OCI-M2 (cell line): ENCODE data around the gene REPS1.
"Not testable (repeated sequence)": the region's sequence is repeated elsewhere in the genome, so short reads cannot be mapped to it uniquely, and the experiment has no call there.

ENCODE experiments used
- DNase-seq: peaks from one replicate; lab custom pipeline; 2025; ENCODE audit not compliant: unreplicated experiment; lab: John Stamatoyannopoulos, UW

REPS1 gene, protein sequence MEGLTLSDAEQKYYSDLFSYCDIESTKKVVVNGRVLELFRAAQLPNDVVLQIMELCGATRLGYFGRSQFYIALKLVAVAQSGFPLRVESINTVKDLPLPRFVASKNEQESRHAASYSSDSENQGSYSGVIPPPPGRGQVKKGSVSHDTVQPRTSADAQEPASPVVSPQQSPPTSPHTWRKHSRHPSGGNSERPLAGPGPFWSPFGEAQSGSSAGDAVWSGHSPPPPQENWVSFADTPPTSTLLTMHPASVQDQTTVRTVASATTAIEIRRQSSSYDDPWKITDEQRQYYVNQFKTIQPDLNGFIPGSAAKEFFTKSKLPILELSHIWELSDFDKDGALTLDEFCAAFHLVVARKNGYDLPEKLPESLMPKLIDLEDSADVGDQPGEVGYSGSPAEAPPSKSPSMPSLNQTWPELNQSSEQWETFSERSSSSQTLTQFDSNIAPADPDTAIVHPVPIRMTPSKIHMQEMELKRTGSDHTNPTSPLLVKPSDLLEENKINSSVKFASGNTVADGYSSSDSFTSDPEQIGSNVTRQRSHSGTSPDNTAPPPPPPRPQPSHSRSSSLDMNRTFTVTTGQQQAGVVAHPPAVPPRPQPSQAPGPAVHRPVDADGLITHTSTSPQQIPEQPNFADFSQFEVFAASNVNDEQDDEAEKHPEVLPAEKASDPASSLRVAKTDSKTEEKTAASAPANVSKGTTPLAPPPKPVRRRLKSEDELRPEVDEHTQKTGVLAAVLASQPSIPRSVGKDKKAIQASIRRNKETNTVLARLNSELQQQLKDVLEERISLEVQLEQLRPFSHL

DNA sequence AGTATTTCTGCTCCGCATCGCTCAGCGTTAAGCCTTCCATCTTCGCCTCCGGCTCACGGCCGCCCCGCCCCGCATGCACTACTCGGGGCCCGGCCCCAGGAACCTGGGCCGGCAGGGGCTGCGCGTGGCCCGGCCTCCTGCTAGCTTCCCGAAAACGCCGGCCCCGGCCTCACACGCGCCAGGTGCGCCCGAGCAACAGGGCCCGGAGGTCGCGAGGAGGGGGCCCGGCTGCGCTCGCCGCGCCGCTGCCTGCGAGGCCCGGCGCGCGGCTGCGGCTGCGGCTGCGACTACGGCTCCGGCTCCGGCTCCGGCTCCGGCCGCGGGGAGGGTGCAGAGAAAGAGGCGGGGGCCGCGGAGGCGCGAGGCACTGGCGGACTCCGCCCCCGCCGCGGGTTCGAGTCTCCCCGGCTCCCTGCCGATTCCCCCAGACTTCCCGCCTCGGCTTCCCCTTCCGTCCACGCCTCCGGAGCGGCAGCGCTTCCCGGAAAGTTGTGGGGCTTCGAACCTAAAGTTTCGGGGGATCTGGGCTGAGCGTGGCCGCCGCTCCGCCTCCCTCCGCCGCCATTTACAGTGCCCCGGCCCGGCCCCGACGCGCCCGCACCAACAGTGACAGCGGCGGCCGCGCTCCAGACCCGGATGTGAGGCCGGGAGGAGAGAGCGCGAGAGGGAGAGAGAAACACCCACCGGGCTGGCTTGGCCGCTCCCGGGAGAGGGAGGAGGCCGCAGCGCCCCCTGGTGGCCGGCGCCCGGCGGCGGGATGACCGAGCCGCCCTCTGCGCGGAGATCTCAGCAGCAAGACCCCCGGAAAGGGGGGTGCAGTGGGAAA lies at the start of gene REPS1:
TSS of gene REPS1 (minus strand) at position 611 of the 826 bp plus-strand sequence. CDS start at position 40, 571 bp downstream.
- peak; percentile 26 for DNase-seq

DNA sequence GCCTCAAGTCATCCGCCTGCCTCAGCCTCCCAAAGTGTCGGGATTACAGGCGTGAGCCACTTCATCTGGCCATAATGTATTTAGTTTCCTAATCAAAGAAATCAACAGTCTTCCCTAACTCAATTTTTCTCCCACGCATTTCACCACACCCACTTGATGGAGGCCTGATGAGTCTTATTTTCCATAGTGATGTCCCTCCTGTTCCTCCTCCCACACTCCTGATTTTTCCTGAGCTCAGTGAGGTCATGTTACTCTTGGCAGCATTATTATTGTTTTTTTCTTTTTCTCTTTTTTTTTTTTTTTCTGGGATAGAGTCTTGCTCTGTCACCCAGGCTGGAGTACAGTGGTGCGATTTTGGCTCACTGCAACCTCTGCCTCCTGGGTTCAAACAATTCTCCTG lies 49.4 kb upstream of the REPS1 start:
- no peak for DNase-seq

DNA sequence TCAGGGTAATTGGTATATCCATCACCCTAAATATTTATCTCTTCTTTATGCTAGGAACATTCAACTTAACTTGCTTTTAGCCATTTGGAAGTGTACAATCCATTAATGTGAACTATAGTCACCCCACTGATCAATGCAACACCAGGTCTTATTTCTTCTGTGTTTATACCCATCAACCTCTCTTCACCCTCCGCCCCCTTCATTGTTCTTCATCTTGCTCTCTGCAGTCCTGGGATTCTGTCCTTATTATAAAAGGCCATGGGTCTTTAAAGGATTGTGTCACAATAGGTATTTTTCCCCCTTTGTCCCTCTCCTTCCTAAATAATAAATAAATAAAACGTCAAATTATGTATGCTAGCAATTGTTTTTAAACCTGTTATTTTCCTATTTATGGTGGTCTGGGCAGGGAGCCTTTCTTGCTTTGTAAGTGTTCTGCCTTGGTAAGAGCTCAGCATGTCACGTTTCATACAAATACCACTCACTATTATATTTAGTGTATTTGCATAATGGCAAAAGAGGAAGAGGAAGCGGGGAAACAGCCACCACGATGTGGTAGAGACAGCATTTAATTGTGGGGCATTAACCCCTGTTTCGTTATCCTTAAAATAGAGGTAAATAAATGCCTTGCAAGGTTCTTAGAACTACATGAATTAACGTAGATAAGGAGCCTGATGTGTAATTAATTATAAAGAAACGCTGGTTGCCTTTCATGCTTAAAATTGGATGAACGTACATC lies 42.3 kb upstream of the REPS1 start:
- DNase-seq = no peak

DNA sequence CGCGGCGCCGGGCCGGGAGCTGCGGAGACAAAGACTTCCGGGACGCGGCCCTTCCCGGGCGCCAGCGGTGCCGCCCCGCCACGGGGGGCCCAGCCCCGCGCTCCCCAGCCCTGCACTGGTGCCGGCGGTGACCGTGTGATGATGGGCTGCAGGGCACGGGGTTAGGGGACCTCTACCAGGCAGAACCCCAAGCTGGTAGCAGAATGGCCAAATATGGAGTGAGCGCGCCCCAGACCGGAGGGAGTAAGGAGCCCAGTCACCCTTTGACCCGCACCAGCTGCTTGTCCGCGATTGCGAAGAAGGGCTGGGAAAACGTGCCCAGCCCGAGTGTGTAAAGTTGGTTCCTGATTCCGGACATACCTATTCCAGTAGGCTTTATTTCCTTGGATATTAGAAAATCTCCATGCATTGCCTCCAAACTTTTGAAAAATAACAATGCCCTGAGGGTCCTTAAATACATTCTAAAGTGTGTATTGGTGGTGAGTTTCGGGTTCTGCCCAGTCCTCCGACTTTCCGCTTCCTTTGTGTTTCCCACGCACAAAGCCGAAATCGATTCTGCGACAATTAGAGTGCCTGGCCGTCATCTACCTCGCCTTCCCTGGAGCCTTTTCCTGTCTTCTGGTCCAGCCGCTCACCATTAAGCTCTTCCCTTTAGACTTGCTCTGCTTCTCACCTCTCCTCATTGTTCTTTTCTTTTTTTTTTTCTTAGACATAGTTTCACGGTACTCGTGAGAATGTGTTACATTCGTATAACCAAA lies 41.6 kb upstream of the REPS1 start:
- DNase-seq = no peak

DNA sequence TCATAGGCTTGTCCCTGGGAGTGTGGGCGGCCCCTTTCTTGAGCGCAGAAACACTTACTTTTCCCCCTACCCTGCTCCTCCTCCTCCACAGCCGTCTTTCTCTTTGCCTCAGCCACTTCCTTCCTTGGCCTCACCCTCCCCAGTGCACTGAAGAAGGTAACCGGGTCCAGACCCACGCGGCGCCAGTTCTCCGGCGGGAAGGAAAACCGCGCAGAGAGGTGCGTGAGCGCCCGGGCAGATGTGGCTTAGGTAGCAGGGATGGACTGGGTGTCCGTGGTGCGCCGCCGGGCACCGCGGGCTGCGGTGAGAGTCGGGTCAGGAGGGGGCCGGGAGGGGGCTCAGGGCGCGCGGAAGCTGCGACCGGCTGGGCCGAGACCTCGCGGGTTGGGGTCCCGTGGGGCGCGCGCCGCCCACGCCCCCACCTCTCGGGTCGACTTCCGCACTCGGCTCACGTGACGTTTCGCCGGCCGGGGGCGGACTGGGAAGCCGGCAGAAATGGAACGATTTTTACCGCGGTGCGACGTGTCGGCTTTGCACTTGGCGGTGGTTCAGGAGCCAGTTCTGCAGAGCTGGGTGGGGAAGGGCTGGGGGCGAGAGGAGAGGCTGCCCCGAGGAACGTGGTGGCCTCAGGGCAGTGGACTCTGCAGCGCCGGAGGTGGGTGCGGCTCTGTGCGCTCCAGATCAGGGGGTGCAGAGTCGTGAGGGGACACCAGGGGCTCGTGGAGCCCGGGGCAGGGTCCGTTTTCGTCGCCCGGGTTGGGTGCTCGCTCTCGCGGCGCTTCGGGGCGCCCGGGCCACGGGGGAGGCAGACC lies 40.8 kb upstream of the REPS1 start, which contains the start of gene ABRACL:
TSS of gene ABRACL (plus strand) at position 88 of the 812 bp plus-strand sequence. CDS start 5,416 bp downstream, outside the sequence.
- peak; percentile 68 for DNase-seq

DNA sequence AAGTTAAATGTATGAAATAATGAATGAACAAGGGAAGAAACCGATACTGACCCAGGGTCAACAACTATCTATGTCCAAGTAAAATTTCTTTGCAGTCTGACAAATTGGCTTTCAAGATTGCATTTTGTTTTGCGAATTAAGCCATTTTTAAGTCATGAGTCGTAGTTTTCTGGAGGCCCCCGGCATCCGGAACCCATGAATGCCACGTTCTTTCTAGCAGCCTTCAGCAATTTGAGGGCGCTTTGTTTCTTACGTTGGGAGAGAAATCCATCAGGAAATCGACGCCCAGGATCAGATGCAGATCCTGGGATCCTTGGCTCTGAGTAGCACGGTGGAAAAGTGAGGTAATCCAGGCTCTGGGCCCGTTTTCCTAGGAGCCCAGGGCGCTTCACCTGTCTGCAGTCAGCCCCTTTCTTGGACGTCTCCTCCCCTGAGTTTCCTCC lies 40.2 kb upstream of the REPS1 start:
- DNase-seq = no peak

DNA sequence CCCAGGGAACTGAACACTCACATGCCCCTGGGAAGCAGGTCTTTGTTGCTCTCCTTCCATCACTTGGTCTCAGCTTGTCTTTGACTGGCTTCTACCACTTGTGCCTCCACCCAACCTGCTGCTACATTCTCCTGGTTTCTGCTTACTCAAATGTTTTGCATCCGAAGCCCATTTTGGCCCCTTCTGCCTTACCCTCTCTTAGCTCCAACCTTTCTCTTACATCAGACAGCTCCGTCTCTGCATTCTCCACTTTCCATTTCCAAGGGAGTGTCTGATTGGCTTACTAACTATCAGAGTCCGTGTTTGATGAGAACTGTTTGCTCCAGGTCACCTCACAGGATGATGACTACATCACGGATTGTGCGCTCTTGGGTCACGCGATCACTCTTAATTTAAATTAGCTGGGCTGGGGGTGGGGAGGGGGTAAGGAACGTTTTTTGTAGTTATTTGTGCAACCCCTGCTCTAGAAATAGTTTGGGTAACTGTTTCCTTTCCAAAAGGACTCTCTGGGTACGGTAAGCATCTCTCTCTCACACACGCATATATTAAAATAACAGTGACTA lies 39.6 kb upstream of the REPS1 start:
- peak; percentile 30 for DNase-seq

DNA sequence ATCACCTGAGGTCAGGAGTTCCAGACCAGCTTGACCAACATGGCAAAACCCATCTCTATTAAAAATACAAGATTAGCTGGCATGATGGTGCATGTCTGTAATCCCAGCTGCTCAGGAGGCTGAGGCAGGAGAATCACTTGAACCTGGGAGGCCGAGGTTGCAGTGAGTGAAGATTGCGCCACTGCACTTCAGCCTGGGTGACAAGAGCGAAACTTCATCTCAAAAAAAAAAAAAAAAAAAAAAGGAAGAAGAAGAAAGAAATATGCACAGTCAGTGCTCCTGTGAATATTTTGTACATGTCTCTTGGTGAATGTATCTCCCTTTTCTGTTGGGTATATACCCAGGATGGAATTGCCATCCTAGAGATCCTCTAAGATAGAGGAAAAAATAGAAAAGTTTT lies 37.4 kb upstream of the REPS1 start:
- DNase-seq = not testable (repeated sequence)

DNA sequence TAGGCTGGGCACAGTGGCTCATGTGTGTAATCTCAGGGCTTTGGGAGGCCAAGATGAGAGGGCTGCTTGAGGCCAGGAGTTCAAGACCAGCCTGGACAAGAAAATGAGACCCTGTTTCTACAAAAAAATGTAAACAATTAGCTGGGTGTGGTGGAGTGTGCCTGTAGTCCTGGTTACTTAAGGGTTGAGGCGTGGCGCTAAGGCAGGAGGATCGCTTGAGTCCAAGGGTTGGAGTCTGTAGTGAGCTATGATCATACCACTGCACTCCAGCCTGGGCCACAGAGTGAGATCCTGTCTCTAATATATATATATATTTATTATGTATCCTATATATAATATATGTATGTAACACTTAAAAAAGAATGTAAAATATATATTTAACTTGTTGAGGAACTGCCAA lies 32.6 kb upstream of the REPS1 start:
- DNase-seq = no peak

DNA sequence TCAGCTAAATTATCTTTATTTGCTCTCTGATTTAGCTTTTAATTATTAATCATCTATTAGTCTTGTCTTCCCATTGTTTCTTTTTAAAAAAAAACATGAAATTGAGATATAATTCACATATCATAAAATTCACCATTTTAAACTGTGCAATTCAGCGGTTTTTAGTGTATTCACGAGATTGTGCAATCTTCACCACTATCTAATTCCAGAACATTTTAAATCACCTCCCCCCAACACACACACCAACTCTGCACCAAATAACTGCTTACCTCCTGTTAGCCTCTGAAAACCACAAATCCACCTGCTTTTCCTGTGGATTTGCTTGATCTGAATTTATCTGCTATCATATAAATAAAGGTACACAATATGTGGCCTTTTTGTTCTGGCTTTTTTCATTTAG lies 31.7 kb upstream of the REPS1 start:
- no peak for DNase-seq

DNA sequence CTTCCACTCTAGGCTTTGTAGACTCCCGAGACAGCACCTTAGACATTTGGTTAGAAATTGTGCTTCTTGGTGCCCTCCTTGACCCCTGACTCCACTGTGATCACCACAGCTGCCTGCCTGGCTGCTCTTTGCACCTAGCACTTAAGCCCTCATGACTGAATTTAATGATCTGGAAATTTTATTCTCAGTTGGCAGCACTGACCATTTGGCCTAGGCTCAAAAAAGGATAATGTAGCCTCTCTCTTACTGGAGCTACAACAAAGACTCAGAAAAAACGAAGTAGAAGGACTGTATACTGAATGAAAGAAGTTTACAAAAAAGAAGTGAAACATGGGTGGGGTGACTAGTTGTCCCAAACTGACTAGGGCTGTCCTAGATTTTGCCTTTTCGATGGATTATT lies 29.2 kb upstream of the REPS1 start:
- DNase-seq = no peak

DNA sequence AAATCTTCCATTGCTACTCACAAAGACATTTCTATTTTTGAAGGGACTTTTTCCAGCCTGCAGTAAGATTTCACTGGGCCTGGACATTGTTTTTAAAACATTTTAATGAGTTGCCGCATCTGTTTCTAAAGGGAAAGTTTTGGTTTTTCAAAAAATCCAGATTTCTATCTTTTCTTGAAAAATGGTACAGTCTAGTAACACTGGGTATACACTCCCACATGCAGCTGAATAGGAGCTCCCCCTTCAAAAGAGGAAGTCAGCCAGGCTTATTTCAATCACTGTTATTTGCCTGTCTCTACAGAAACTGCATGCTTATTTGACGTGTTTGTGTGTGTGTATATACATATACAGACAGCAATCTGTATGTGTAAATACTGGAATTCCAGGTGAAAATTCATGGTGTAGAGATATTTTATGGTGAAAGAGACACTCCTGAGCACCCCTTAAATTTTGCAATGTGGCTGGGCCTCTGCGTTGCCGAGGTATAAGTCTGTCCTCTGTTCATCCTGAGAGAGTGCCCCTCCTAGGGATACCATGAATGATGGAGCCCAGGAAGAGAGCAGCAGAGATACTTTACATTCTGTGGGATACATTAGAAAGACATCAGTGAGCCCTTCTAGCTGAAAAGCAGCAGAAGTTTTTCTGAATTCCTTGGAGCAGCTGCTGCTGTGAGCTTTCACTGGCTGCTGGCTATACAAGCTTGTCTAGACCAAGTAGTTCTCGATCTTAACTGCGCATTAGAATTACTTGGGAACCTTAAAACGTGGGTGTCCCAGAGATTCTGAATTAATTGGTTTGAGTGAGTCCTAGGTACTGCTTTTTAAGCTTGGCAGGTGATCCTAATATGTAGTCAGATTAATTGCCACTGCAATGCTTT lies 28.5 kb upstream of the REPS1 start:
- DNase-seq = no peak

DNA sequence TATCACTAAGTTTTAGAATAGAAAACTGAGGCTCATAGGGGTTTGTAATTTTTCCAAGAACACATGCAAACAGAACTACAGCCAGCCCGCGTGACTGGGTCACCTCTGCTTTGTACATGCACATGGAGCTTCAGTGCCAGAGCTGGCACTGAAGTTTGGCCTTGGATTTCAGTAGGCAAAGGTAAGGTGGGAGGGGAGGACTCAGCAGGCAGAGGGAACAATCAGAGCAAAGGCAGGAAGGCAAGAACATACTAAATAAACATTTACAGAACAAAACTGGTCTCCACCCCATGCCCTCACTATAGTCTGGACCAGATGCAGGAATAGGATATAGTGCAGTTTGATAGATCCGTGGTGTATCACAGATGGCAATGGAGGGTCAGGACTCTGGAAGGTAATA lies 26.9 kb upstream of the REPS1 start:
- no peak for DNase-seq

DNA sequence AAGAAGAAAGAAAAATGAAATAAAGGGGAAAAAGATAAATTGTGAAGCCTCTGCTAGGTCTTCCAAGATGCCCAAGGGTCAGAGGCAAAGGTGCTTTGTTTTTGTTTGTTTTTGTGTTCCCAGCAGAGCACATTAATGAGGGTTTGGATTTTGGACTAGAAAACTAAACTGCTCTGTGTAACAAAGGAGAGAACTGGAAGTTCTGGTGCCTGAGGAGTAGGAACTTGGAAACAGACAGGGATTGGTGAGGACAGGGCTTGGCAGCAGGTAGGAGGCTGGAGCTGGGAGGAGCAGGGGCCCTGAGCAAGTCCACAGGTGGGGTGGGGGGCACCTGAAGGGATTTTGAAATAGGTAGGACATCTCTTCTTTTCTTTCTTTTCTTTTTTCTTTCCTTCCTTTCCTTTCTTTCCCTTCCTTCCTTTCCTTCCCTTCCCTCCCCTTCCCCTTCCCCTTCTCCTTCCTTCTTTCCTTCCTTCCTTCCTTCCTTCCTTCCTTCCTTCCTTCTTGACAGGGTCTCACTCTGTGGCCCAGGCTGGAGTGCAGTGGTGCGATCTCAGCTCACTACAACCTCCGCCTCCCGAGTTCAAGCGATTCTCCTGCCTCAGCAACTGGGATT lies 25.2 kb upstream of the REPS1 start:
- no peak for DNase-seq

DNA sequence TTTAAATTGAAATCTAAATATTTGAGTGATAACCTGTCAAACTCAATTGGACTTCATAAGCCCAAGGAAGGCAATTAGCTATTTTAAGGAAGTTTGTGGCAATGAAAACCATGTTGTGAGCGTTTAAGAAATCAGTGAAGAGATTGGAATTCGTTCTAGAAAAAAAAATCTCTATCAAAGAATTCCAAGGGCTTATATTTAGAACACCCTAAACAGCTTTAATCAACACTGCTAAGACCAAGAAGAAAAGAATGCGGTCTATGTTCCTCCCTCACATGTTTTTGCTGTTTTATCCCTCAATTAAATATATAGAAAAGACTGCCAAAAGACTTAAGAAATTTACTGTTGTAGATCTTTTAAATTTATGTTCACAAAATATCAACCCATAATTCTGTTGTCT lies 23.9 kb upstream of the REPS1 start:
- DNase-seq = no peak

DNA sequence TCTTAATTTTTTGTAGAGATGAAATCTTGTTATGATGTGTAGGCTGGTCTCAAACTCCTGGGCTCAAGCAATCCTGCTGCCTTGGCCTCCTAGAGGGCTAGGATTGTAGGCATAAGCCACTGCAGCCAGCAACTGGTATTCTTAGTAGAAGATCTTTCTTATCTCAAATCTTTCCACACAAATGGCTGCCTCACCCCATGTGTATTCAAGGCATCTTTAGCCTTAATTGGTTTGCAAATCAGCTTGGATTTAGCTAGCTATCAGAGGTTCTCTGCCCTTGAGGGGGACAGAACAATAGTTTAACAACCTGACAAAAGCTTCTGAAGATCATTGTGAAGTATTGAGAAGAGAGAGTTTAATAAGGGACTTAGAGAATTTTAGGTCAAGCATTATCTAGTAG lies 22.6 kb upstream of the REPS1 start:
- no peak for DNase-seq

DNA sequence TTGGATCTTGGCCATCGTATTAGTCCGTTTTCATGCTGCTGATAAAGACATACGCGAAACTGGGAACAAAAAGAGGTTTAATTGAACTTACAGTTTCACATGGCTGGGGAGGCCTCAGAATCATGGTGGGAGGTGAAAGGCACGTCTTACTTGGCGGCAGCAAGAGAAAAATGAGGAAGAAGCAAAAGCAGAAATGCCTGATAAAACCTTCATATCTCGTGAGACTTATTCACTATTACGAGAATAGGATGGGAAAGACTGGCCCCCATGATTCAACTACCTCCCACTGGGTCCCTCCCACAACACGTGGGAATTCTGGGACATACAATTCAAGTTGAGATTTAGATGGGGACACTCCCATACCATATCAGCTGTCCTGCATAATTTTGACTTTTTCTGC lies 20.1 kb upstream of the REPS1 start:
- no peak for DNase-seq
